Neural cell (in vitro differentiated cells): ENCODE measurements around the gene PMAIP1. TPM values are rescaled to one million over a fixed set of nuclear protein-coding genes. Genes with fewer than 3 reads are reported as not detected.

Experiments
- H2AFZ ChIP-seq: fragments of 200-600, 300-800 bp; sonication (generic), shearing (Covaris generic); 2 replicates; pipeline ENCODE4 v1.6.0; 2014; ENCODE audit warnings: low read depth, mild to moderate bottlenecking, antibody characterized with exemption, low read length, moderate library complexity
- H3F3A ChIP-seq: fragments of 200-600 bp; shearing (Covaris generic); 2 replicates; pipeline ENCODE4 v1.6.1; 2016; ENCODE audit warnings: mild to moderate bottlenecking, moderate library complexity, mixed read lengths, antibody characterized with exemption, low read length; ENCODE audit not compliant: insufficient read depth, poor library complexity, severe bottlenecking
- H3K27ac ChIP-seq: fragments of 200-600, 300-800 bp; sonication (generic), shearing (Covaris generic); 2 replicates; pipeline ENCODE4 v1.5.1; 2014; ENCODE audit warnings: mild to moderate bottlenecking, low read length, moderate library complexity
- H3K27me3 ChIP-seq: fragments of 300-800, 200-600 bp; sonication (generic), shearing (Covaris generic); 2 replicates; pipeline ENCODE4 v1.6.0; 2014; ENCODE audit warnings: mild to moderate bottlenecking, low read depth, low read length, moderate library complexity; ENCODE audit not compliant: insufficient read depth
- H3K36me3 ChIP-seq: fragments of 300-800, 200-600 bp; sonication (generic), shearing (Covaris generic); 2 replicates; pipeline ENCODE4 v1.5.1; 2014; ENCODE audit warnings: mild to moderate bottlenecking, antibody characterized with exemption, low read length, moderate library complexity; ENCODE audit not compliant: insufficient read depth
- H3K4me2 ChIP-seq: fragments of 300-800, 200-600 bp; sonication (generic), shearing (Covaris generic); 2 replicates; pipeline ENCODE4 v1.6.0; 2014; ENCODE audit warnings: mild to moderate bottlenecking, low read length
- H3K4me3 ChIP-seq: fragments of 300-800, 200-600 bp; sonication (generic), shearing (Covaris generic); 2 replicates; pipeline ENCODE4 v1.5.1; 2014; ENCODE audit warnings: mild to moderate bottlenecking, low read length, moderate library complexity
- H3K79me2 ChIP-seq: fragments of 200-600 bp; shearing (Covaris generic); replicated peaks from 2 replicates; pipeline ENCODE4 v1.6.0; 2014; ENCODE audit warnings: mild to moderate bottlenecking, low read length, moderate library complexity; ENCODE audit not compliant: insufficient read depth
- H3K9ac ChIP-seq: fragments of 300-800, 200-600 bp; sonication (generic), shearing (Covaris generic); 2 replicates; pipeline ENCODE4 v1.6.1; 2016; ENCODE audit warnings: mild to moderate bottlenecking, low read length, mixed read lengths
- H3K9me2 ChIP-seq: fragments of 200-600 bp; shearing (Covaris generic); 2 replicates; pipeline ENCODE4 v1.6.1; 2016; ENCODE audit warnings: mild to moderate bottlenecking, low read length, mixed read lengths; ENCODE audit not compliant: insufficient read depth
- H3K9me3 ChIP-seq: fragments of 200-600, 300-800 bp; sonication (generic), shearing (Covaris generic); 2 replicates; pipeline ENCODE4 v1.6.1; 2016; ENCODE audit warnings: mild to moderate bottlenecking, mixed run types, low read length, moderate library complexity, mixed read lengths
- H4K20me1 ChIP-seq: fragments of 200-600 bp; shearing (Covaris generic); 2 replicates; pipeline ENCODE4 v1.6.1; 2016; ENCODE audit warnings: mild to moderate bottlenecking, mixed run types; ENCODE audit not compliant: insufficient read depth
- EP300 ChIP-seq: fragments of 450-650 bp; conservative IDR thresholded peaks from 2 replicates; pipeline ENCODE4 v1.6.1; 2014; ENCODE audit warnings: antibody characterized with exemption, mild to moderate bottlenecking, moderate library complexity; ENCODE audit not compliant: poor library complexity, severe bottlenecking
- EZH2 ChIP-seq: fragments of 200-600, 300-800 bp; shearing (Covaris generic), sonication (generic); IDR thresholded peaks from 2 replicates; pipeline ENCODE4 v1.6.1; 2014; ENCODE audit warnings: antibody characterized with exemption, low read length, borderline replicate concordance, mild to moderate bottlenecking; ENCODE audit not compliant: insufficient read depth, poor library complexity, severe bottlenecking
- MXI1 ChIP-seq: fragments of 450-650 bp; conservative IDR thresholded peaks from 2 replicates; pipeline ENCODE4 v1.6.1; 2014; ENCODE audit warnings: antibody characterized with exemption, mild to moderate bottlenecking; ENCODE audit not compliant: poor library complexity, severe bottlenecking
- POLR2AphosphoS5 ChIP-seq: IDR thresholded peaks from 2 replicates; pipeline ENCODE4 v1.6.1; 2012
- RAD21 ChIP-seq: fragments of 450-650 bp; conservative IDR thresholded peaks from 2 replicates; pipeline ENCODE4 v1.6.1; 2014; ENCODE audit warnings: antibody characterized with exemption, mild to moderate bottlenecking, moderate library complexity
- SMC3 ChIP-seq: fragments of 450-650 bp; conservative IDR thresholded peaks from 2 replicates; pipeline ENCODE4 v1.6.1; 2014; ENCODE audit warnings: antibody characterized with exemption, mild to moderate bottlenecking, moderate library complexity; ENCODE audit not compliant: poor library complexity
- TAF1 ChIP-seq: IDR thresholded peaks from 2 replicates; pipeline ENCODE4 v1.6.1; 2012; ENCODE audit warnings: low read depth
- polyA plus RNA-seq: library from polyadenylated mRNA; depleted of rRNA; stranded (reverse); fragments of >200 nt; gene quantifications from 2 replicates; pipeline ENCODE4 v1.2.3, GENCODE V29; 2014
- TF ChIP-seq, protein P1 (sequence below): fragments of 450-650 bp; IDR thresholded peaks from 2 replicates; pipeline ENCODE4 v1.5.1; 2014; ENCODE audit warnings: antibody characterized with exemption, mild to moderate bottlenecking, moderate library complexity; ENCODE audit not compliant: poor library complexity, severe bottlenecking
- TF ChIP-seq, protein P2 (sequence below): IDR thresholded peaks from 2 replicates; pipeline ENCODE4 v1.6.1; 2012; ENCODE audit warnings: borderline replicate concordance

The PMAIP1 gene
- polyA plus RNA-seq, 1 donor from 2014 or later = 2.4 TPM

DNA sequence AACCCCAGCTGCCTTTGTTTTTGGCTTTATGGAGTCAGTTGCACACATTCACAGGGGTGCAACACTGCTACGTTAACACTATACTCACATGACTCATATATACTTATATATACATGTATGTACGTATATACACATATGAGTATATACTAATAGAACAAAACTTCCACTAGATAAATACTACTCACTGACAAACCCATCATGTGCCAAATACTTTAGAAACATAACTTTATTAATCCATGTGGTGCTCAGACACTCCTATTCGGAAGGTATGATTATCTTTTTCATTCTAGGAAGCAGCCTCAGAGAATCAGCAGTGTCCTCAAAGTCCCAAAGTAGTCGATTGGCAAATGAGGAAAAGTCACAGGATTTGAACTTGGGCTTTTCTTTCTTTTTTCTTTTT, 7.9 kb downstream of the PMAIP1 start:
- Histone ChIP-seq H3K4me2 (no peak overlapping the region), H3F3A (no peaks in the 10 kb centered on the region), H3K27ac (no peak overlapping the region), H4K20me1 (no peaks in the 10 kb centered on the region), H3K9me2 (no peaks in the 10 kb centered on the region), H3K27me3 (no peaks in the 10 kb centered on the region), H3K36me3 (no peaks in the 10 kb centered on the region), H3K9ac (no peak overlapping the region), H3K79me2 (no peaks in the 10 kb centered on the region), H3K9me3 (no peaks in the 10 kb centered on the region), H2AFZ (no peak overlapping the region), H3K4me3 (no peak overlapping the region)
- TF ChIP-seq RAD21 (no peak), EP300 (no peak), EZH2 (no peak), TAF1 (no peak), SMC3 (no peak), MXI1 (no peak), POLR2AphosphoS5 (no peak)
- TF ChIP-seq, protein P1, sequence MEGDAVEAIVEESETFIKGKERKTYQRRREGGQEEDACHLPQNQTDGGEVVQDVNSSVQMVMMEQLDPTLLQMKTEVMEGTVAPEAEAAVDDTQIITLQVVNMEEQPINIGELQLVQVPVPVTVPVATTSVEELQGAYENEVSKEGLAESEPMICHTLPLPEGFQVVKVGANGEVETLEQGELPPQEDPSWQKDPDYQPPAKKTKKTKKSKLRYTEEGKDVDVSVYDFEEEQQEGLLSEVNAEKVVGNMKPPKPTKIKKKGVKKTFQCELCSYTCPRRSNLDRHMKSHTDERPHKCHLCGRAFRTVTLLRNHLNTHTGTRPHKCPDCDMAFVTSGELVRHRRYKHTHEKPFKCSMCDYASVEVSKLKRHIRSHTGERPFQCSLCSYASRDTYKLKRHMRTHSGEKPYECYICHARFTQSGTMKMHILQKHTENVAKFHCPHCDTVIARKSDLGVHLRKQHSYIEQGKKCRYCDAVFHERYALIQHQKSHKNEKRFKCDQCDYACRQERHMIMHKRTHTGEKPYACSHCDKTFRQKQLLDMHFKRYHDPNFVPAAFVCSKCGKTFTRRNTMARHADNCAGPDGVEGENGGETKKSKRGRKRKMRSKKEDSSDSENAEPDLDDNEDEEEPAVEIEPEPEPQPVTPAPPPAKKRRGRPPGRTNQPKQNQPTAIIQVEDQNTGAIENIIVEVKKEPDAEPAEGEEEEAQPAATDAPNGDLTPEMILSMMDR = no peak
- TF ChIP-seq, protein P2, sequence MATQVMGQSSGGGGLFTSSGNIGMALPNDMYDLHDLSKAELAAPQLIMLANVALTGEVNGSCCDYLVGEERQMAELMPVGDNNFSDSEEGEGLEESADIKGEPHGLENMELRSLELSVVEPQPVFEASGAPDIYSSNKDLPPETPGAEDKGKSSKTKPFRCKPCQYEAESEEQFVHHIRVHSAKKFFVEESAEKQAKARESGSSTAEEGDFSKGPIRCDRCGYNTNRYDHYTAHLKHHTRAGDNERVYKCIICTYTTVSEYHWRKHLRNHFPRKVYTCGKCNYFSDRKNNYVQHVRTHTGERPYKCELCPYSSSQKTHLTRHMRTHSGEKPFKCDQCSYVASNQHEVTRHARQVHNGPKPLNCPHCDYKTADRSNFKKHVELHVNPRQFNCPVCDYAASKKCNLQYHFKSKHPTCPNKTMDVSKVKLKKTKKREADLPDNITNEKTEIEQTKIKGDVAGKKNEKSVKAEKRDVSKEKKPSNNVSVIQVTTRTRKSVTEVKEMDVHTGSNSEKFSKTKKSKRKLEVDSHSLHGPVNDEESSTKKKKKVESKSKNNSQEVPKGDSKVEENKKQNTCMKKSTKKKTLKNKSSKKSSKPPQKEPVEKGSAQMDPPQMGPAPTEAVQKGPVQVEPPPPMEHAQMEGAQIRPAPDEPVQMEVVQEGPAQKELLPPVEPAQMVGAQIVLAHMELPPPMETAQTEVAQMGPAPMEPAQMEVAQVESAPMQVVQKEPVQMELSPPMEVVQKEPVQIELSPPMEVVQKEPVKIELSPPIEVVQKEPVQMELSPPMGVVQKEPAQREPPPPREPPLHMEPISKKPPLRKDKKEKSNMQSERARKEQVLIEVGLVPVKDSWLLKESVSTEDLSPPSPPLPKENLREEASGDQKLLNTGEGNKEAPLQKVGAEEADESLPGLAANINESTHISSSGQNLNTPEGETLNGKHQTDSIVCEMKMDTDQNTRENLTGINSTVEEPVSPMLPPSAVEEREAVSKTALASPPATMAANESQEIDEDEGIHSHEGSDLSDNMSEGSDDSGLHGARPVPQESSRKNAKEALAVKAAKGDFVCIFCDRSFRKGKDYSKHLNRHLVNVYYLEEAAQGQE = no peak

DNA sequence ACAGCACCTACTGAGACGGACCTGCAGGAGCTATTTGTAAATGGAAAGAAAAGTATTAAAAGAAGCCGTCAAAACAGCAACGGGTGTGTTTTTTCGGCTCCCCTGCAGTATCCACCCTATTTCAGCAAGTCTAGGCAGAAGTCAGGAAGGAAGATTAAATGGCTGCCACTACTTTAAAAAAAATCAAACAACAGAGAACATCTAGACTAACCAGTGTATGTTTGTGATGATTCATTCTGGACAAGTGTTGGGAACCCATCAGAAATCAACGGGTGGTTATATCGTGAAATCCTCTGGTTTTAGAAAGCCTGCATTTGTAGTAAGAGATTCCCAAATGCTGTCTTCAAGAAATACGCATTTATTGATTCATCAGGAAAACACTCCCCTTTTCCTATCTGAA, 9.0 kb downstream of the PMAIP1 start:
- H3K4me2 ChIP-seq = no peak overlapping the region
- no peak overlapping the region for H3K4me3 ChIP-seq
- no peak overlapping the region for H2AFZ ChIP-seq
- no peaks in the 10 kb centered on the region for H3K27me3 ChIP-seq
- H3K9me3 ChIP-seq = no peaks in the 10 kb centered on the region
- H3K36me3 ChIP-seq = no peaks in the 10 kb centered on the region
- H4K20me1 ChIP-seq = no peaks in the 10 kb centered on the region
- H3K27ac ChIP-seq = no peak overlapping the region
- no peaks in the 10 kb centered on the region for H3K9me2 ChIP-seq
- no peaks in the 10 kb centered on the region for H3F3A ChIP-seq
- no peaks in the 10 kb centered on the region for H3K79me2 ChIP-seq
- TF ChIP-seq SMC3 = no peak
- TF ChIP-seq EP300 = no peak
- TF ChIP-seq, protein P2 = no peak
- no peak for TF ChIP-seq MXI1
- TF ChIP-seq EZH2 = no peak
- TF ChIP-seq RAD21 = no peak
- TF ChIP-seq TAF1 = no peak
- TF ChIP-seq POLR2AphosphoS5 = no peak
- TF ChIP-seq, protein P1 = no peak
- no peak overlapping the region for H3K9ac ChIP-seq
